HS-5 (cell line): ENCODE results near the gene CXCR6.

Experiments used
- DNase-seq: peaks from one replicate; pipeline ENCODE4 v3.0.0-alpha.2; 2012; ENCODE audit warnings: low read depth

Gene CXCR6

GRCh38 chr3:45943207-45943846, at the start of gene CXCR6:
CXCR6 (plus strand) TSS chr3:45943464; CDS start chr3:45946482, 3,018 bp downstream.
- no peak for DNase-seq

GRCh38 chr3:45894015-45894414, 49.2 kb upstream of the CXCR6 start:
- DNase-seq: no peak

GRCh38 chr3:45895686-45896468, 47.4 kb upstream of the CXCR6 start:
- no peak for DNase-seq

- no peak for DNase-seq
These were observed 46.3 kb upstream of the CXCR6 start for GRCh38 chr3:45896956-45897355.

- DNase-seq: no peak
These were observed 38.3 kb upstream of the CXCR6 start for GRCh38 chr3:45904931-45905330.

- DNase-seq: no peak
These were observed 37.5 kb upstream of the CXCR6 start for GRCh38 chr3:45905755-45906154.

- peak; percentile 34 for DNase-seq
These were observed 36.4 kb upstream of the CXCR6 start for GRCh38 chr3:45906681-45907407.

DNA sequence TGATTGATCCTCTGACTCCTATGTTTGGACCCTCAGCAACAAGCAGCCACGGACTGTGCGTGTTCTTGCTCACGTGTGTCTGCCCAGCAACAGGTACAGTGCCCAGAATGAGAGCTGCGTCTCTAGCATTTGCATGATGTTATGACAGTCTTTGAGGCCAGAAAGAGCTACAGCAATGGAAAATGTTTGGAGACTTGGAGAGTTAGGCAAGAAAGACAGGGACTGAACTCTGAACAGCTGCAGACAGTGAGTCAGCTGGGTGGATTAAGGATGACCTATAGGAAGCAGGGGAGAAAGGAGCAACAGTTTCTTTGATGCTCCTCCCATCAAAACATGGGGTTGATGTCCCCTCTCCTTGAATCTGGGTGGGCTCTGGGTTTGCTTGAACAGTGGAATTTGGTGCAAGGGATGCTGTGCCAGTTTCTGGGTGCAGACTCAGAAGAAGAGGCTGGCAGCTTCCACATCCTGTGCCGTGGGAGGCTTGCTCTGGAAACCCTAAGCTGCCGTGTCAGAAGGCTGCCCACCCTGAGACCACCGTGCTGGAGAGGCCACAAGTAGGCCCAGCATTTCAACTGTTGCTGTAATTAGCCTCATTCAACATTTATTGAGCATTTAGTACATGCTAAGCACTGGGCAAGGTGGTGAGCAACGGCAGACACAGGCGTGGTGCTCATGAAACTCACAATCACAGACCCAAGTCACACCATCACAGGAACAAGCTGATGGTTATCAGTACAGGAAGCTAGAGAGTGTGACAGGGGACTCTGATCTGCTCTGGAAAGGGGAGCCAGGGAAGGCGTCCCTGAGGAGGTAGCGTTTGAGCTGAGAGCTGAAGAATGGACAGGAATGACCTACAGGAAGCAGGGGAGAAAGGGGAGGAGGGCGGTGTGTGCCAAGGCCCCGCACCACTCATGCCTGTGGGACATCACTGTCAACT, 35.2 kb upstream of the CXCR6 start:
- DNase-seq: no peak

DNA sequence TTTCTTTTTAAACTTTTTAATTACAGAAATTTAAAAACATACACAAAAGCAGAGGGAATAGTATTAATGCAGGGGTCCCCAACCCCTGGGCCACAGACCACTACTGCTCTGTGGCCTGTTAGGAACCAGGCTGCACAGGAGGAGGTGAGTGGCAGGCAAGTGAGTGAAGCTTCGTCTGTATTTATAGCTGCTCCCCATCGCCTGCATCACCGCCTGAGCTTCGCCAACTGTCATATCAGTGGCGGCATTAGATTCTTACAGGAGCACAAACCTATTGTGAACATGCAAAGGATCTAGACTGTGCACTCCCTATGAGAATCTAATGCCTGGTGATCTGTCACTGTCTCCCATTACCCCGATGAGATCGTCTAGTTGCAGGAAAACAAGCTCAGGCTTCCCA, 34.5 kb upstream of the CXCR6 start:
- no peak for DNase-seq

GRCh38 chr3:45909542-45909941, 33.7 kb upstream of the CXCR6 start:
- DNase-seq: no peak

GRCh38 chr3:45910892-45911291, 32.4 kb upstream of the CXCR6 start:
- DNase-seq: no peak

DNA sequence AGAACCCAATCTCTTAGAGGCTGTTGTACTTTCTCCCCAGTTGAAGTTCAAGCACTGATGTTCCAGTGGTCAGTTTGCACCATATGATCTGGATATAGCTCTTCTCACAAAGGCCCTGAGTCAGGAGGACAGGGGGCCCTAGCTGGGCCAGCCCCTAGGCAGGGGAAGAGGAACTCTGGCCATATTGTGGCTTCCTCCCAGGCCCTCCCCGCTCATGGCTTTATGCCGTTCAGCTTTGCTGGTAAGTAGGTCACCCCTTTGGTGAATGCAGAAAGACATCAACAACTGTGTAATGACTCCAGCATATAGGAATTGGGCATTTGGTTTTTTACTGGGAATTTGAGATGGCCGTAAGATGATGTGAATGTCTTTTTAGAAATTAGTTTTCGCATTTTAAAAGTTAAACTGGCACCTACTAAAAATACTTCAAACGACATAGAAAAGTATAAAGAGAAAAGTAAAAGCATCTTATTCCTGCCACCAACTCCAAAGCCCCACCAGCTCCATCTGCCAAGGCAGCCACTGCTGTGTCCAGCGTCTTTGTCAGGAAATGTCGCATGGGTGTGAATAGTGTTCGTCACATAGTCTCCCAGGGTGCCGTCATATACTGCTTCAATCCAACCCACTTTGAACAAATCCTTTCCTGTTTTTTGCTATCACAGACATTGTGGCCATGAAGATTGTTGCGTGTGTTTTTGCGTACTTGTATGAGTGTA, 31.6 kb upstream of the CXCR6 start:
- DNase-seq: no peak

DNA sequence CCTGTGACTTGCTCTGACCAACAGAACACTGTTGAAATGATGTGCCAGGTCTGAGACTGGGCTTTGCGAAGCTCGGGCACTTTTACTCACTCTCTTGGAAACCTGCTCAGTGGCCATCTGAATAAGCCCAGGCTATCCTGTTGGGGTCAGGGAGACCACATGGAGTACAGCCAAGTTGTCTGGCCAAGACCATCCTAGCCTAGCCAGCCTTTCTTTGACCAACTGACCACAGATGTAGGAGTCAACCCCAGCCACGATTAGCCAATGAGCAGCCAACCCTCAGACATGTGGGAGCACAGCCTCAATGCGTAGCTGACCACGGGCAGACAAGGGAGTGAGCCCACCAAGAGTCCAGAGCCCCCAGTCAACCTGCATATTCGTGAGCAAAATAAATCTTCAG, 30.8 kb upstream of the CXCR6 start:
- DNase-seq: no peak

- no peak for DNase-seq
These were observed 28.8 kb upstream of the CXCR6 start for GRCh38 chr3:45914362-45915058.

GRCh38 chr3:45915059-45915439, 28.2 kb upstream of the CXCR6 start:
- no peak for DNase-seq

GRCh38 chr3:45915518-45916231, 27.6 kb upstream of the CXCR6 start:
- peak; percentile 34 for DNase-seq

DNA sequence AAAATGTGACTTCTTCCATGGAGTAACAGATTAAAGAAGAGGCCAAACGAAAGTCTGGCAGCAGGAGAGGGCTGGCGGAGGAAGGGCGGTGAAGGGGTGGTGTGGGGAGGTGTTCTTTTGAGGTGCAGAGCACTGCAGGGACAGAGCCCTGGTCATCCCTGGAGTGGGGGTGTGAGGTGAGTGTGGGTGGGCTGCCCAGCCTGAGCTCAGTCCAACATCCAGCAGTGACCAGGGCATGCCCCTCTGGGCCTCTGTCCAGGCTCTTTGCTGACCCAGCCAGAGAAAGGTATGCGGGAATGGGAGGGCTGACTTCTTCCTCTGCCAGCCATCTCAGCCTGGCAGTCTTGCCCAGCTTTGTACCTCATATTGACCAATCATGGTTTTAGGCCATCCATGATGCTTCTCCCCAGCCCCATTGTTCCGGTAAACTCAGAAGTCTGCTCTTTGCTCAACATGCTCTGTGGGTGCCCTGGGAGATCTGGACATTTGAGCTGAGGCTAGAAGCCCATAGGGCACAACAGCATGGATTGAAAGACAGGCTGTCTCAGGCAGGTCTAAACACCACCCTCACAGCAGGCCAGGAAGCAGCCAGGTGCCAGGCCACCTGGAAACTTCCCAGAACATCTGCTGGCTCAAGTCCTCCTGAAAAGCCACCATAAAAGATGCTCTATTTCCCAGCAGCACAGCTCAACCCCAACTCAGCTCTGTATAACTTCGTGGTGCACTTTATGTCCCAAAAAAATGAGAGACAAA, 25.9 kb upstream of the CXCR6 start:
- no peak for DNase-seq

- DNase-seq: no peak
These were observed 21.9 kb upstream of the CXCR6 start for GRCh38 chr3:45921158-45922038.
